CD14-positive monocyte (primary cell): ENCODE results near the gene ZBTB6. TPM values are rescaled to one million over a fixed set of nuclear protein-coding genes. Genes with fewer than 3 reads are reported as not detected.

Source experiments
- DNase-seq, 3 donors: peaks; one replicate each; pipeline ENCODE4 v3.0.0-alpha.2; 2011 to 2022
- H2AFZ ChIP-seq: 2 replicates; pipeline ENCODE4 v1.6.0; 2012; ENCODE audit warnings: mild to moderate bottlenecking, low read depth, low read length, inconsistent platforms; ENCODE audit not compliant: insufficient read depth, poor library complexity, severe bottlenecking
- H3K27ac ChIP-seq, 2 donors: 1 replicate in 1 of 2; 2 replicates in 1 of 2; pipeline ENCODE4 v1.5.1; 2012 to 2013; ENCODE audit warnings: low read length in 2 of 2, control low read depth in 1 of 2, inconsistent platforms in 1 of 2, low read depth in 1 of 2, mild to moderate bottlenecking in 1 of 2
- H3K27me3 ChIP-seq, 2 donors: one replicate each; pipeline versions ENCODE4 v1.6.0 to v1.6.1; 2011 to 2013; ENCODE audit warnings: low read length in 2 of 2; ENCODE audit not compliant: control insufficient read depth in 2 of 2, insufficient read depth in 2 of 2
- H3K36me3 ChIP-seq, 2 donors: replicated peaks in 1 of 2; 1 replicate in 1 of 2; 2 replicates in 1 of 2; pipeline versions ENCODE4 v1.5.1 to v1.6.1; 2012 to 2013; ENCODE audit warnings: low read length in 2 of 2, control low read depth in 1 of 2, inconsistent platforms in 1 of 2, mild to moderate bottlenecking in 1 of 2; ENCODE audit not compliant: insufficient read depth in 2 of 2, control insufficient read depth in 1 of 2
- H3K4me1 ChIP-seq, 2 donors: 1 replicate in 1 of 2; 2 replicates in 1 of 2; pipeline versions ENCODE4 v1.5.1 to v1.6.1; 2012 to 2013; ENCODE audit warnings: low read length in 2 of 2, control low read depth in 1 of 2, inconsistent platforms in 1 of 2, mild to moderate bottlenecking in 1 of 2, moderate library complexity in 1 of 2; ENCODE audit not compliant: insufficient read depth in 2 of 2, control insufficient read depth in 1 of 2
- H3K4me2 ChIP-seq: replicated peaks from 2 replicates; pipeline ENCODE3; 2012; ENCODE audit warnings: low read length, moderate library complexity, mild to moderate bottlenecking; ENCODE audit not compliant: poor library complexity, severe bottlenecking; ENCODE audit errors: extremely low read depth
- H3K4me3 ChIP-seq, 3 experiments: fragments of 200-600 bp in 1 of 3; sonication (generic) in 1 of 3; replicated peaks in 1 of 3; 1 replicate in 2 of 3; 2 replicates in 1 of 3; pipeline ENCODE4 v1.5.1; 2011 to 2013; ENCODE audit warnings: low read length in 3 of 3, mild to moderate bottlenecking in 3 of 3, control low read depth in 2 of 3, low read depth in 2 of 3, inconsistent platforms in 1 of 3, moderate library complexity in 1 of 3
- H3K79me2 ChIP-seq: 2 replicates; pipeline ENCODE4 v1.6.0; 2012; ENCODE audit warnings: mild to moderate bottlenecking, control low read depth, inconsistent platforms, low read length, moderate library complexity; ENCODE audit not compliant: insufficient read depth
- H3K9ac ChIP-seq: 2 replicates; pipeline ENCODE4 v1.6.0; 2017; ENCODE audit warnings: low read length, mild to moderate bottlenecking; ENCODE audit not compliant: insufficient read depth, poor library complexity, severe bottlenecking
- H3K9me3 ChIP-seq, 2 donors: replicated peaks in 1 of 2; 1 replicate in 1 of 2; 2 replicates in 1 of 2; pipeline versions ENCODE4 v1.5.1 to v1.6.1; 2012 to 2013; ENCODE audit warnings: low read length in 2 of 2, control low read depth in 1 of 2; ENCODE audit not compliant: control insufficient read depth in 1 of 2, insufficient read depth in 1 of 2
- H4K20me1 ChIP-seq: 2 replicates; pipeline ENCODE4 v1.6.0; 2012; ENCODE audit warnings: mild to moderate bottlenecking, low read length, control low read depth, moderate library complexity; ENCODE audit not compliant: insufficient read depth
- H3K27ac Mint-ChIP-seq, 7 donors: one replicate each; pipeline ENCODE4 v1.8.0; 2020; ENCODE audit warnings: mild to moderate bottlenecking in 7 of 7, mixed read lengths in 7 of 7, moderate library complexity in 6 of 7, inconsistent platforms in 2 of 7
- H3K27me3 Mint-ChIP-seq, 3 donors: one replicate each; pipeline ENCODE4 v1.8.0; 2021 to 2022; ENCODE audit warnings: low read depth in 3 of 3, mild to moderate bottlenecking in 3 of 3, mixed read lengths in 3 of 3, moderate library complexity in 3 of 3, inconsistent platforms in 1 of 3
- H3K36me3 Mint-ChIP-seq, 2 donors: one replicate each; pipeline ENCODE4 v1.8.0; 2020; ENCODE audit warnings: mixed read lengths in 2 of 2, inconsistent platforms in 1 of 2, mild to moderate bottlenecking in 1 of 2
- H3K4me1 Mint-ChIP-seq: one replicate; pipeline ENCODE4 v1.8.0; 2020; ENCODE audit warnings: mild to moderate bottlenecking, mixed read lengths
- H3K4me3 Mint-ChIP-seq, 2 donors: one replicate each; pipeline ENCODE4 v1.8.0; 2020; ENCODE audit warnings: mild to moderate bottlenecking in 2 of 2, mixed read lengths in 2 of 2, moderate library complexity in 1 of 2
- H3K9me3 Mint-ChIP-seq, 7 donors: one replicate each; pipeline ENCODE4 v1.8.0; 2020 to 2022; ENCODE audit warnings: mixed read lengths in 7 of 7, mild to moderate bottlenecking in 6 of 7, moderate library complexity in 6 of 7, inconsistent platforms in 2 of 7
- WGBS: methylation state at CpG from one replicate; pipeline ENCODE4 v1.1.5; 2013; ENCODE audit warnings: missing lambda C conversion rate; ENCODE audit not compliant: insufficient coverage; 5-methylcytosine and 5-hydroxymethylcytosine counted together
- intact Hi-C, 2 donors: fragments of 100-400 bp; cut with micrococcal nuclease; formaldehyde crosslinking; loops; one replicate each; pipeline versions ENCODE4 v1.15.0 to v1.15.1; 2023
- polyA plus RNA-seq, 3 donors: library from polyadenylated mRNA; depleted of rRNA in 1 of 3; unstranded in 2 of 3; stranded (reverse) in 1 of 3; fragments of 300-500 nt in 2 of 3; fragments of >200 nt in 1 of 3; fragmentation: Illumina TruSeq in 2 of 3; gene quantifications; 1 replicate in 2 of 3; 2 replicates in 1 of 3; pipeline ENCODE4 v1.2.3, GENCODE V29; 2012 to 2021
- TF ChIP-seq, protein P1 (sequence below): fragments of 200-600 bp; IDR thresholded peaks from one replicate; pipeline ENCODE4 v1.8.0; 2022; ENCODE audit warnings: antibody characterized with exemption, mild to moderate bottlenecking

The ZBTB6 gene
- polyA plus RNA-seq, 3 donors, result 0.64 to 1.7 (median 1.5) TPM

DNA sequence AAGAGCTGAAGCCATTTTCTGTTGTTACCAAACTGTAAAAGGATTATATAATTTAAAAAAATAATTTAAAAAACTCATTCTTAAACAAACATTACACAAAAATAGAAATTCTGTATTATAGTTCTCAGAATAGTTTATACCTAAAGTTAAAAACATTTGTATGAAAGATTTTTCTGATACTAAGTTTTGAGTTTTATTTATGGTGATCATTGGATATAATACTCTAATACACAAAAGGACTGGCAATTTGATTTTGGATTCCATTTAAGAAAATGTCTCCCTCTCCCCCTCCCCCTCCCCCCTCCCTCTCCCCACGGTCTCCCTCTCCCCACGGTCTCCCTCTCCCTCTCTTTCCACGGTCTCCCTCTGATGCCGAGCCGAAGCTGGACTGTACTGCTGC is 47.0 kb downstream of the ZBTB6 start:
- intact Hi-C loops, result no loop called here
- Mint-ChIP-seq H3K4me3 (no peak overlapping the region), H3K4me1 (no peaks in the 10 kb centered on the region), H3K27ac (no peak overlapping the region), H3K27me3 (no peaks in the 10 kb centered on the region), H3K9me3 (peaks cover 0 to 5% (median 0%) of the 10 kb centered on the region in 7 donors), H3K36me3 (peaks cover 44 to 61% of the 10 kb centered on the region in 2 donors)
- Histone ChIP-seq H3K27me3 (no peaks in the 10 kb centered on the region), H3K79me2 (no peaks in the 10 kb centered on the region), H3K4me1 (no peaks in the 10 kb centered on the region), H4K20me1 (no peaks in the 10 kb centered on the region), H3K27ac (no peak overlapping the region), H2AFZ (no peak overlapping the region), H3K4me2 (no peak overlapping the region), H3K36me3 (peaks cover 41 to 70% of the 10 kb centered on the region in 2 donors), H3K4me3 (no peak overlapping the region), H3K9me3 (no peaks in the 10 kb centered on the region), H3K9ac (no peak overlapping the region)
- no CpG with 5 or more reads among the region's 5 CpGs for WGBS
- TF ChIP-seq, protein P1, sequence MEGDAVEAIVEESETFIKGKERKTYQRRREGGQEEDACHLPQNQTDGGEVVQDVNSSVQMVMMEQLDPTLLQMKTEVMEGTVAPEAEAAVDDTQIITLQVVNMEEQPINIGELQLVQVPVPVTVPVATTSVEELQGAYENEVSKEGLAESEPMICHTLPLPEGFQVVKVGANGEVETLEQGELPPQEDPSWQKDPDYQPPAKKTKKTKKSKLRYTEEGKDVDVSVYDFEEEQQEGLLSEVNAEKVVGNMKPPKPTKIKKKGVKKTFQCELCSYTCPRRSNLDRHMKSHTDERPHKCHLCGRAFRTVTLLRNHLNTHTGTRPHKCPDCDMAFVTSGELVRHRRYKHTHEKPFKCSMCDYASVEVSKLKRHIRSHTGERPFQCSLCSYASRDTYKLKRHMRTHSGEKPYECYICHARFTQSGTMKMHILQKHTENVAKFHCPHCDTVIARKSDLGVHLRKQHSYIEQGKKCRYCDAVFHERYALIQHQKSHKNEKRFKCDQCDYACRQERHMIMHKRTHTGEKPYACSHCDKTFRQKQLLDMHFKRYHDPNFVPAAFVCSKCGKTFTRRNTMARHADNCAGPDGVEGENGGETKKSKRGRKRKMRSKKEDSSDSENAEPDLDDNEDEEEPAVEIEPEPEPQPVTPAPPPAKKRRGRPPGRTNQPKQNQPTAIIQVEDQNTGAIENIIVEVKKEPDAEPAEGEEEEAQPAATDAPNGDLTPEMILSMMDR, result no peak
- no peak for DNase-seq

DNA sequence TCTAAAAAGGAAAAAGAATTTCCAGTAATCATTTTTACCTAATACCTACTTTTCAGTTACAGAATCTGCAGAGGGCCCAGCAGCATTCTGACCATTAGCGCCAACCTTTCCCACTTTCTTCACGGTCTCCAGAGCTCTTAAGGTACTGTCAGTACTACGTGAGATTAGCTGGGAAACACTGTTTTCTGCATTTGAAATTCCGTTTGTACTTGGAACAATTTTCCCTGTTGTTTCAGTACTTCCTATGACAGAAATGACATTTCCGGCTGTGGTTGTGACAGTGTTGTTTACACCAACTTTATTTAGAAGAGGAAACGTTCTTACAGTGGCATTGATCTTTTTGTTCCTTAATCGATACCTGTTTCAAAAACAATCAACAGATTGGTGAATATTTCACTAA is 47.8 kb downstream of the ZBTB6 start:
- TF ChIP-seq, protein P1, result no peak
- H3K9me3 Mint-ChIP-seq, result peaks cover 0 to 5% (median 0%) of the 10 kb centered on the region in 7 donors
- intact Hi-C loops, result no loop called here
- H3K4me1 Mint-ChIP-seq, result no peaks in the 10 kb centered on the region
- H3K4me3 ChIP-seq, result no peak overlapping the region
- H2AFZ ChIP-seq, result no peak overlapping the region
- no peaks in the 10 kb centered on the region for H3K27me3 Mint-ChIP-seq
- H4K20me1 ChIP-seq, result no peaks in the 10 kb centered on the region
- no peaks in the 10 kb centered on the region for H3K4me1 ChIP-seq
- H3K9ac ChIP-seq, result no peak overlapping the region
- no peaks in the 10 kb centered on the region for H3K9me3 ChIP-seq
- no peak overlapping the region for H3K4me2 ChIP-seq
- 97% methylated on average over 4 of the region's 7 CpGs for WGBS
- H3K36me3 Mint-ChIP-seq, result peaks cover 38 to 57% of the 10 kb centered on the region in 2 donors
- H3K4me3 Mint-ChIP-seq, result no peak overlapping the region
- no peaks in the 10 kb centered on the region for H3K79me2 ChIP-seq
- H3K27me3 ChIP-seq, result no peaks in the 10 kb centered on the region
- H3K36me3 ChIP-seq, result peaks cover 38 to 70% of the 10 kb centered on the region in 2 donors
- no peak overlapping the region for H3K27ac ChIP-seq
- H3K27ac Mint-ChIP-seq, result no peak overlapping the region
- DNase-seq, result no peak
